Left forelimb (tissue), 1 donor: ENCODE measurements around the gene KHDC1.
"Not testable (repeated sequence)": the region's sequence is repeated elsewhere in the genome, so short reads cannot be mapped to it uniquely, and the experiment has no call there.

Experiments
- DNase-seq: peaks from one replicate; pipeline ENCODE4 v3.0.0-alpha.2; 2018; ENCODE audit warnings: low spot score

Gene KHDC1

GRCh38 chr6:73250016-73250415, 13.0 kb downstream of the KHDC1 start:
- no peak for DNase-seq

- DNase-seq = no peak
Observed at GRCh38 chr6:73248192-73248903, 14.6 kb downstream of the KHDC1 start.

GRCh38 chr6:73242001-73242400, 21.0 kb downstream of the KHDC1 start:
- DNase-seq = no peak

GRCh38 chr6:73240730-73241129, 22.3 kb downstream of the KHDC1 start:
- no peak for DNase-seq

GRCh38 chr6:73236144-73236750, 26.7 kb downstream of the KHDC1 start:
- DNase-seq = no peak

GRCh38 chr6:73234733-73235132, 28.3 kb downstream of the KHDC1 start:
- no peak for DNase-seq

GRCh38 chr6:73233971-73234370, 29.0 kb downstream of the KHDC1 start:
- DNase-seq = not testable (repeated sequence)

- DNase-seq = no peak
Observed at GRCh38 chr6:73233048-73233447, 29.9 kb downstream of the KHDC1 start.

GRCh38 chr6:73231986-73232391, 31.0 kb downstream of the KHDC1 start:
- DNase-seq = no peak

- DNase-seq = no peak
Observed at GRCh38 chr6:73227606-73228255, 35.3 kb downstream of the KHDC1 start.

GRCh38 chr6:73225396-73225795, 37.6 kb downstream of the KHDC1 start, which contains the start of gene KHDC1L:
KHDC1L (minus strand) TSS chr6:73225496; CDS start chr6:73225408, 88 bp downstream.
- DNase-seq = no peak

- no peak for DNase-seq
Observed at GRCh38 chr6:73216859-73217258, 46.1 kb downstream of the KHDC1 start.

GRCh38 chr6:73209117-73209516, 53.9 kb downstream of the KHDC1 start:
- no peak for DNase-seq

- DNase-seq = no peak
Observed at GRCh38 chr6:73207221-73207837, 55.7 kb downstream of the KHDC1 start.

- DNase-seq = no peak
Observed at GRCh38 chr6:73204252-73204651, 58.7 kb downstream of the KHDC1 start.

GRCh38 chr6:73203098-73203497, 59.9 kb downstream of the KHDC1 start:
- no peak for DNase-seq

- no peak for DNase-seq
Observed at GRCh38 chr6:73200735-73201134, 62.3 kb downstream of the KHDC1 start.

- DNase-seq = no peak
Observed at GRCh38 chr6:73200247-73200646, 62.7 kb downstream of the KHDC1 start.

- no peak for DNase-seq
Observed at GRCh38 chr6:73194744-73195143, 68.3 kb downstream of the KHDC1 start.

- DNase-seq = not testable (repeated sequence)
Observed at GRCh38 chr6:73193302-73193701, 69.7 kb downstream of the KHDC1 start.
